ENCODE data around the gene PRSS56.
A peak's percentile ranks its signal among the peaks of the same experiment; 100 is the strongest.

The PRSS56 gene

GRCh38 chr2:232574674-232575403 lies 54.7 kb downstream of the PRSS56 start:
- POLR2A ChIA-PET (ENCODE audit: low non-redundant PET) = interaction anchor here (0.5 kb wide), 1 partner anchor 917 kb away, joined by 3 read pairs; no protein-coding TSS in a partner anchor
- TF ChIP-seq, protein P1, sequence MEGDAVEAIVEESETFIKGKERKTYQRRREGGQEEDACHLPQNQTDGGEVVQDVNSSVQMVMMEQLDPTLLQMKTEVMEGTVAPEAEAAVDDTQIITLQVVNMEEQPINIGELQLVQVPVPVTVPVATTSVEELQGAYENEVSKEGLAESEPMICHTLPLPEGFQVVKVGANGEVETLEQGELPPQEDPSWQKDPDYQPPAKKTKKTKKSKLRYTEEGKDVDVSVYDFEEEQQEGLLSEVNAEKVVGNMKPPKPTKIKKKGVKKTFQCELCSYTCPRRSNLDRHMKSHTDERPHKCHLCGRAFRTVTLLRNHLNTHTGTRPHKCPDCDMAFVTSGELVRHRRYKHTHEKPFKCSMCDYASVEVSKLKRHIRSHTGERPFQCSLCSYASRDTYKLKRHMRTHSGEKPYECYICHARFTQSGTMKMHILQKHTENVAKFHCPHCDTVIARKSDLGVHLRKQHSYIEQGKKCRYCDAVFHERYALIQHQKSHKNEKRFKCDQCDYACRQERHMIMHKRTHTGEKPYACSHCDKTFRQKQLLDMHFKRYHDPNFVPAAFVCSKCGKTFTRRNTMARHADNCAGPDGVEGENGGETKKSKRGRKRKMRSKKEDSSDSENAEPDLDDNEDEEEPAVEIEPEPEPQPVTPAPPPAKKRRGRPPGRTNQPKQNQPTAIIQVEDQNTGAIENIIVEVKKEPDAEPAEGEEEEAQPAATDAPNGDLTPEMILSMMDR (conservative IDR thresholded peaks at IDR 0.05; ENCODE audit: low read depth) = no peak
- CTCF ChIA-PET = no interaction called here
- peak overlapping the region; percentile 82 for H3K27ac ChIP-seq
- peak; percentile 49 for DNase-seq (ENCODE audit: low spot score)

Data from RWPE1 (cell line).